Adipose tissue (tissue), 3 donors: ENCODE measurements around the gene MCAT. TPM values are rescaled to one million over a fixed set of nuclear protein-coding genes. Genes with fewer than 3 reads are reported as not detected.

Experiments used
- H3K27ac ChIP-seq: one replicate; pipeline ENCODE4 v1.5.1; 2013; ENCODE audit warnings: low read depth, low read length
- WGBS, 3 donors: extraction: QIAGEN DNeasy Blood & Tissue Kit; methylation state at CpG; one replicate each; pipeline ENCODE4 v1.1.7; 2013; 5-methylcytosine and 5-hydroxymethylcytosine counted together
- polyA plus RNA-seq, 3 donors: library from polyadenylated mRNA; stranded (reverse); fragments of 200-250 nt; gene quantifications; one replicate each; pipeline ENCODE4 v1.2.3, GENCODE V29; 2013
- donor health status: healthy with polysubstance abuse.
- donor health status: Bipolar disorder and iron deficiency.
- donor health status: healthy.

MCAT gene
- polyA plus RNA-seq, 3 donors: 9.8 to 19.8 (median 15.3) TPM

GRCh38 chr22:43134553-43134952 lies 8.6 kb downstream of the MCAT start:
- WGBS, 3 donors: 95 to 96% (median 96%) methylated on average over 4 of the region's 4 CpGs

GRCh38 chr22:43133401-43133800 lies 9.8 kb downstream of the MCAT start:
- no peak overlapping the region for H3K27ac ChIP-seq
- 86 to 96% (median 91%) methylated on average over 9 of the region's 9 CpGs for WGBS, 3 donors

More at GRCh38 chr22:43134553-43134952, 8.6 kb downstream of the MCAT start:
- H3K27ac ChIP-seq: no peak overlapping the region

- no peak overlapping the region for H3K27ac ChIP-seq
- 81 to 87% (median 82%) methylated on average over 17 of the region's 17 CpGs for WGBS, 3 donors
Observed at GRCh38 chr22:43131773-43132501, 11.3 kb downstream of the MCAT start.

- 46 to 60% (median 54%) methylated on average over 15 to 16 of the region's 16 CpGs for WGBS, 3 donors
- no peak overlapping the region for H3K27ac ChIP-seq
Observed at GRCh38 chr22:43129426-43130425, 13.5 kb downstream of the MCAT start.

GRCh38 chr22:43128928-43129424 lies 14.2 kb downstream of the MCAT start:
- 28 to 57% (median 52%) methylated on average over 20 of the region's 20 CpGs for WGBS, 3 donors
- H3K27ac ChIP-seq: no peak overlapping the region

GRCh38 chr22:43128116-43128515 lies 15.1 kb downstream of the MCAT start:
- WGBS, 3 donors: 34 to 65% (median 37%) methylated on average over 13 of the region's 13 CpGs
- H3K27ac ChIP-seq: no peak overlapping the region

GRCh38 chr22:43127166-43127908 lies 15.9 kb downstream of the MCAT start:
- no peak overlapping the region for H3K27ac ChIP-seq
- WGBS, 3 donors: 83 to 92% (median 88%) methylated on average over 17 of the region's 17 CpGs

GRCh38 chr22:43126501-43127165 lies 16.6 kb downstream of the MCAT start:
- H3K27ac ChIP-seq: no peak overlapping the region
- WGBS, 3 donors: 53 to 70% (median 56%) methylated on average over 5 of the region's 5 CpGs

- WGBS, 3 donors: 42 to 75% (median 73%) methylated on average over 7 of the region's 7 CpGs
- H3K27ac ChIP-seq: no peak overlapping the region
Observed at GRCh38 chr22:43118953-43119458, 24.2 kb downstream of the MCAT start.

GRCh38 chr22:43118024-43118849 lies 25.0 kb downstream of the MCAT start:
- H3K27ac ChIP-seq: no peak overlapping the region
- WGBS, 3 donors: 68 to 79% (median 72%) methylated on average over 21 of the region's 21 CpGs

- WGBS, 3 donors: 92 to 96% (median 94%) methylated on average over 7 of the region's 7 CpGs
- no peak overlapping the region for H3K27ac ChIP-seq
Observed at GRCh38 chr22:43116932-43117331, 26.3 kb downstream of the MCAT start.

GRCh38 chr22:43114958-43115357 lies 28.2 kb downstream of the MCAT start:
- 16 to 56% (median 45%) methylated on average over 5 of the region's 5 CpGs for WGBS, 3 donors
- H3K27ac ChIP-seq: no peak overlapping the region

GRCh38 chr22:43113526-43114251 lies 29.5 kb downstream of the MCAT start:
- H3K27ac ChIP-seq: no peak overlapping the region
- WGBS, 3 donors: 40 to 44% (median 42%) methylated on average over 13 of the region's 13 CpGs

- H3K27ac ChIP-seq: no peak overlapping the region
- WGBS, 3 donors: 3 to 4% (median 4%) methylated on average over 60 to 86 of the region's 86 CpGs
Observed at GRCh38 chr22:43110927-43111623, 32.1 kb downstream of the MCAT start.

- WGBS, 3 donors: 0 to 1% (median 1%) methylated on average over 43 to 49 of the region's 49 CpGs
- no peak within 1 kb of the TSS for H3K27ac ChIP-seq
Observed at GRCh38 chr22:43110444-43110926, 32.7 kb downstream of the MCAT start, which contains the start of gene BIK. Gene BIK, plus strand, starts transcription at chr22:43110750. Its CDS starts 13,273 bp downstream, at chr22:43124023.
